ENCODE results near the gene NIPA2. TPM values are rescaled to one million over a fixed set of nuclear protein-coding genes. Genes with fewer than 3 reads are reported as not detected.

The NIPA2 gene
- total and polyA plus RNA-seq, 8 donors, result 1.2 to 280 (median 37.7) TPM

- WGBS, 5 donors, result 97 to 98% (median 97%) methylated on average over 11 of the region's 11 CpGs
- no peak overlapping the region for H3K27ac ChIP-seq
- no peak overlapping the region for H3K4me3 ChIP-seq
- H3K36me3 ChIP-seq, result peaks cover 70 to 100% (median 99%) of the 10 kb centered on the region in 4 donors
- DNase-seq, result no peak
- no peaks in the 10 kb centered on the region for H3K27me3 ChIP-seq
- TF ChIP-seq CTCF (IDR thresholded peaks at IDR 0.05) (no peak), POLR2AphosphoS5 (IDR thresholded peaks at IDR 0.05) (no peak), EP300 (IDR thresholded peaks at IDR 0.05) (no peak), POLR2A (IDR thresholded peaks at IDR 0.05) (no peak)
- H3K4me1 ChIP-seq, result peaks cover 0 to 4% (median 0%) of the 10 kb centered on the region in 4 donors
- intact Hi-C loops (cut with DNase I; ENCODE audit: low total_unique reads), result no loop called here
- H3K9me3 ChIP-seq, result no peaks in the 10 kb centered on the region
Measured at GRCh38 chr15:22870865-22871264, 32.4 kb downstream of the NIPA2 start.

GRCh38 chr15:22871481-22872086 is 33.1 kb downstream of the NIPA2 start:
- Histone ChIP-seq H3K36me3 (peaks cover 70 to 100% (median 99%) of the 10 kb centered on the region in 4 donors), H3K27ac (no peak overlapping the region), H3K4me1 (peaks cover 0 to 4% (median 0%) of the 10 kb centered on the region in 4 donors), H3K27me3 (no peaks in the 10 kb centered on the region), H3K9me3 (no peaks in the 10 kb centered on the region), H3K4me3 (no peak overlapping the region)
- no peak for DNase-seq
- WGBS, 5 donors, result 88 to 98% (median 95%) methylated on average over 6 of the region's 6 CpGs
- intact Hi-C loops (cut with DNase I; ENCODE audit: low total_unique reads), result no loop called here
- TF ChIP-seq CTCF (IDR thresholded peaks at IDR 0.05) (no peak), EP300 (IDR thresholded peaks at IDR 0.05) (no peak), POLR2AphosphoS5 (IDR thresholded peaks at IDR 0.05) (no peak), POLR2A (IDR thresholded peaks at IDR 0.05) (no peak)

- TF ChIP-seq POLR2AphosphoS5 (IDR thresholded peaks at IDR 0.05), result no peak
- no peak for TF ChIP-seq POLR2A (IDR thresholded peaks at IDR 0.05)
- TF ChIP-seq EP300 (IDR thresholded peaks at IDR 0.05), result no peak
- no peak for TF ChIP-seq CTCF (IDR thresholded peaks at IDR 0.05)
- intact Hi-C loops (cut with DNase I; ENCODE audit: low total_unique reads), result no loop called here
- no peak overlapping the region for H3K4me3 ChIP-seq
- peaks cover 0 to 4% (median 0%) of the 10 kb centered on the region in 4 donors for H3K4me1 ChIP-seq
- WGBS, 5 donors, result 82 to 90% (median 86%) methylated on average over 16 to 17 of the region's 17 CpGs
- peaks cover 0 to 8% (median 0%) of the 10 kb centered on the region in 4 donors for H3K9me3 ChIP-seq
- no peaks in the 10 kb centered on the region for H3K27me3 ChIP-seq
- peaks cover 66 to 100% (median 99%) of the 10 kb centered on the region in 4 donors for H3K36me3 ChIP-seq
- no peak overlapping the region for H3K27ac ChIP-seq
- no peak for DNase-seq
Measured at GRCh38 chr15:22872936-22873701, 34.7 kb downstream of the NIPA2 start.

- intact Hi-C loops (cut with DNase I; ENCODE audit: low total_unique reads), result no loop called here
- WGBS, 5 donors, result 92 to 97% (median 96%) methylated on average over 5 to 9 of the region's 9 CpGs
- H3K27ac ChIP-seq, result no peak overlapping the region
- H3K27me3 ChIP-seq, result no peaks in the 10 kb centered on the region
- no peak overlapping the region for H3K4me3 ChIP-seq
- H3K4me1 ChIP-seq, result peaks cover 0 to 1% (median 0%) of the 10 kb centered on the region in 4 donors
- H3K36me3 ChIP-seq, result peaks cover 67 to 100% (median 99%) of the 10 kb centered on the region in 4 donors
- TF ChIP-seq EP300 (IDR thresholded peaks at IDR 0.05) (no peak), POLR2AphosphoS5 (IDR thresholded peaks at IDR 0.05) (no peak), CTCF (IDR thresholded peaks at IDR 0.05) (no peak), POLR2A (IDR thresholded peaks at IDR 0.05) (no peak)
- H3K9me3 ChIP-seq, result peaks cover 0 to 8% (median 0%) of the 10 kb centered on the region in 4 donors
- DNase-seq, result no peak
Measured at GRCh38 chr15:22873841-22874240, 35.4 kb downstream of the NIPA2 start.
